IPS-18c (cell line): ENCODE results near the gene LPP.

Source experiments
- H3K4me3 ChIP-seq: 2 replicates; pipeline ENCODE4 v1.7.0; 2013; ENCODE audit warnings: low read depth, mild to moderate bottlenecking, low read length, moderate library complexity; ENCODE audit not compliant: insufficient read depth
- H3K9me3 ChIP-seq: one replicate; pipeline ENCODE4 v1.6.1; 2013; ENCODE audit warnings: mild to moderate bottlenecking, low read length, moderate library complexity; ENCODE audit not compliant: control insufficient read depth, insufficient read depth

LPP gene

DNA sequence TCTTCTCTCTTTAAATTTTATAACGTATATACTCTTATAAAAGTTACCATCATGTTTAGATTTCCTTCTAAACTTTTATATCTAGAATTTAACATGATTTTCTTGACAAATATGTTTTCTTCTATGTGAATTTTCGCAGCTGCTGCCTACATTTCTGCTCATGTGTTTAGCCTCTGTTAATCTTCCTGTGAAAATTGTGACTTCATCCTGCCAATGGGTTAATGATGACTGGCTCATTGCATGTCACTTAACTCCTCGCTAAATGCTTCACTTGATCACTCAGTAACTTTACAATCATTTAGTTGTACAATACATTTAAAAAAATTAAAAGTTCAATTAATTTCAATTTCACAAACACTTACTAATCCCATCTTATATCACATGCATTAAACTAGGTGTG lies 178.1 kb downstream of the LPP start:
- Histone ChIP-seq H3K4me3 (no peak overlapping the region), H3K9me3 (no peaks in the 10 kb centered on the region)

DNA sequence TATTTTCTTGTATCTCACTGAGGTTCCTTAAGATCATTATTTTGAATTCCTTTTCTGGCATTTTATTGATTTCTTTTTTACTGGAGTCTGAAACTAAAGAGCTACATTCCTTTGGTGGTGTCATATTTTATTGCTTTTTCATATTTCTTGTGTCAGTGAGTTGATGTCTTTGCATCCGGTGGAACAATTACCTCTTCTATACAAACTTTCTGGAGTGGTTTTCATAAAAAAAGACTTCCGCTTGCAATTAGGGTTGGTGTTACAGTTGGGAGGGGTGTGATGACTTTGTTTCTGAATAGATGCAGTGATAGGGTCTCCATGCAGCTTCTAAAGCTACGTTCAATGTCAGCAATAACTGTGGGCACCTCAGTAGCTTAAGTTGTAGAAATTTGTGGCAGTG lies 181.7 kb downstream of the LPP start:
- Histone ChIP-seq H3K4me3 (no peak overlapping the region), H3K9me3 (no peaks in the 10 kb centered on the region)

DNA sequence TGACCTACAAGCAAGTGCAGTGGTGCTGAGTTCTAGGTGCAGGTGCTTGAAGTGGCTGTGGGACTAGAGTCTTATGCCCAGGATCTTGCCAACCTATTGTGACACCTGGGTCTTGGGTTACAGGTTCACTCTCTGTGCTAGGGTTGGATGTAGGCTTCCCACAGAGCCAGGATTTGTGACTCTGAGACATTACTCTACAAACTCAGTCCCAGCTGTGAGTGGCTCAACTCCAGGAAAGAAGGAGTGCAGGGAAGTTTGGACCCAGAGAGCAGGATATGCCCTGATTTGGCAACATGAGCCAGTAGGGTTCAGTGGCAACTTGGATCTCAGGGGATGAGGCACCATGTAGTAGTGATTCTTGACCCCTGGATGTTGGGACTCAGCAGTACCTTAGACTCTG lies 182.2 kb downstream of the LPP start:
- no peak overlapping the region for H3K4me3 ChIP-seq
- no peaks in the 10 kb centered on the region for H3K9me3 ChIP-seq

DNA sequence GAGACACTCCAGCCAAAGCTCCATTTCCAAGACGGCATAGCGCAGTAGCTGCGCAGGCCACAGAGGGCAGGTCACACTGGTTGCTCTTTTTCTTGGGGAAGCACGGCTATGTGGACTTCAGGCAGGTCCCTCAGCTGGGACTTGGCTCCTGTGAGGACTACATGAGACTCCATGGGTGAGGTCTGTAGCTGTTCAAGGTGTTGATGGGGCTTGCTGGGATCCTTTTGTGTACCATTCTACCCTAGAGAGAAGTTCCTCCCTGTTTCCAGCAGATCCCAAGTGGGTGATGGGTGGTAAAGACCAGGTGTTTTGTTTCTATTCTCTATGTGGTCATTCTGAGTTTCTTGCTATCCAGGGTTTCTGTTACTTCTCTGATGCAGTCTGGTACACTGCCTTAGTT lies 183.3 kb downstream of the LPP start:
- Histone ChIP-seq H3K4me3 (no peak overlapping the region), H3K9me3 (no peaks in the 10 kb centered on the region)

DNA sequence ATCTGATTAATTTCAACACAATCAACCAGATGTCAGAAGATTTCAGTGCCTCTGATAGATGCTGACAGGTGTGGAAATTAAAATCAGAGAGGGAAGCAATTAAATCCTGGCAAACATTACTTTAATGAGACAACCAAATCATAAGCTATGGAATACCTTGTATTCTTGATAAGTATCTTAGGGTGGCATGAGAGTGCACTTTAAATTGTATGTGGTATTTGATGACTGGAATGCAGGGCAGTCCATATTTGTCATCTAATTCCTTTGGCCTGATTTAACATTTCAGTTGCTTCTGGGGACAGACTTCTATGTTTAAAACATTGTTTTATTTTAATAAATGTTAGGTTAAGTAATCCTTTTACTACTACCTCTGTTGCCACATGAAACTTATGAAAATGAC lies 184.1 kb downstream of the LPP start:
- H3K4me3 ChIP-seq: no peak overlapping the region
- H3K9me3 ChIP-seq: no peaks in the 10 kb centered on the region

DNA sequence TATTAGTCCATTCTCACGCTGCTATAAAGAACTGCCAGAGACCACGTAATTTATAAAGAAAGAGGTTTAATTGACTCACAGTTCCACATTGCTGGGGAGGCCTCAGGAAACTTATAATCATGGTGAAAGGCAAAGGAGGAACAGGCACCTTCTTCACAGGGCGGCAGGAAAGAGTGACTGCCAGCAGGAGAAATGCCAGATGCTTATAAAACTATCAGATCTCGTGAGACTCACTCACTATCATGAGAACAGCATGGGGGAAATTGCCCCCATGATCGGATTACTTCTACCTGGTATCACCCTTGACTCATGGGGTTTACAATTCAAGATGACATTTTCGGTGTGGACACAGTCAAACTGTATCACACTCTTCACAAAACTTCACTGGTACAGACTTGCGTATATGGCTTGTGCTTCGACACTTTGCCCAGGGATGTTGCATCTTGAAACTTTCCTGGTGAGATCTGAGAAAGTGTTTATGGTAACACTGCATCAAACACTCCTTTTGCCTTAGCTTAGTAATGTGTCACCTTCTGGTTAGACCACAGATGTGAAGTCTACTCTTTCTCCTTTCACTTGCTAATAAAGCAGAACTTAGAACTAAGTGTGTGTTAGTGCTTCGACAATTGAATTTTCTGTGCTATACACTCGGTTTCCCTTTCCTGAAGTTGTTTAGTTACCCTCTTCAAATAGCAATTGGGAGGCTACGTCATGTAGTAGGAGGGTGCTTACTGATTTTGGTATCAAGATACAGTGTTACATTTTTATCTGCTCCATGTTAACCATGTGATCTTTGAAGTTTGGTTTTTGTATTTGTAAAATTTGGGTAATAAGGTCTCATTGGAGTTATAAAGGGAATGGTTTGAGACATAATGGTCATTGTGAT lies 185.7 kb downstream of the LPP start:
- no peak overlapping the region for H3K4me3 ChIP-seq
- no peaks in the 10 kb centered on the region for H3K9me3 ChIP-seq

DNA sequence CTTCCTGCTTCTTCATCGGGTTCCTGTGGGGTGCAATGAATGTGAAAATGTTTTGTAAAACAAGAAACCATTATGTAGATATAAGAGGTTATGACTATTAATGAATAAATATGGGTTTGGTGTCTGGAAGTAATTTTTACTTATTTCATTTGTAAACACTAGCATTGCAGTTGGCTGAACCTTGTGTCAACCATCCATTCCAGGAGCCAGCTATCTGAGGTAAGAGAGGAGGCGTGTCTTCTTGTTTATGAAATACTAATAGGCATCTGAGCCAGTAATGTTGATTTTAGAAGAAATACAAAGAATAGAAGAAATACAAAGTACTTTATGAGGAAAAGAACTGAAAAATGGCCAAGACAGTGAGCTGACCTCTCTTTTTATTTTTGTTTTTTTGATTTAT lies 187.5 kb downstream of the LPP start:
- Histone ChIP-seq H3K9me3 (no peaks in the 10 kb centered on the region), H3K4me3 (no peak overlapping the region)

DNA sequence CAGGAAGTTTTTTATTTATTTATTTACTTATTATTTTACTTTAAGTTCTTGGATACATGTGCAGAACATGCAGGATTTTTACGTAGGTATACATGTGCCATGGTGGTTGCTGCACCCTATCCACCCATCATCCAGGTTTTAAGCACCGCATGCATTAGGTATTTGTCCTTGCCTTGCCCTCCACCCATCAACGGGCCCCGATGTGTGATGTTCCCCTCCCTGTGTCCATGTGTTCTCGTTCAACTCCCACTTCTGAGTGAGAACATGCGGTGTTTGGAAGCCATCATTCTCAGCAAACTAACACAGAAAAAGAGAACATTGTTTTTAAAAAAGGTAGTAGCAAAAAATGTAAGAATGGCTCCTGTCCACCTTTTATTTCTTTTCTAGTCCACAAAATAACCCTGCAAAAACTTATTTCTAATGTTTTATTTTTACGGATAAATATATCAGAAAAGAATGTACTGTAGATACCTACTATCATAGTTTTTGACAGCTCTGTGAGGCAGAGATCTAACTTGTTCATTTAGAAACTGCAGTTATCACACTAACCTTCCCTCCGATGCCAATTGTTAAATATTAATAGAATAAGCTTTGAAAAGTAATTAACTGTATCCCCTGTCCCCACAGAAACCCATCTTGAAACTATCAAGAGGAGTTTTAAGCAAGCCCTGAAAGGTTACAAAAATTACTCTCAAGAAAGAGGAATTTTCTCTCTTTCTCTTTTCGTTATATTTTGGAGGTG lies 189.2 kb downstream of the LPP start:
- no peaks in the 10 kb centered on the region for H3K9me3 ChIP-seq

DNA sequence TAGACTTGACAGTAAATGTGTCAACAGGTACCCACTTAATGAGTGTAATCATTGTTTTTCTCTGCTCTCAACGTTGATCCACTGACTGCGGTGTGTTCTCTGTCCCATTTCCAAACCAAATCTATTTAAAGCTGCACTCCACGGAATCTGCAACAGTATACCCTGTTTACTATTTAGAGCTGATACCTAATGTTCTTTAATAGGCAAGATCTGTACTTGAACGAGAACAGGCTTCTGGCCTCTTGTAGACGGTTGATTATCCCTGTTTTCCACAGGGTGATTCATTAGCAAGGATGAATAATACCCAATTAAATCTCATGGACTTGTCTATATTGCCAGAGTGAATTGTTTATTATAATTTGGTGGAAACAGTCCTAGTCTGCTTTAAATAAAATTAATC lies 189.9 kb downstream of the LPP start:
- Histone ChIP-seq H3K9me3 (no peaks in the 10 kb centered on the region), H3K4me3 (no peak overlapping the region)

More for the DNA sequence above, 189.2 kb downstream of the LPP start:
- H3K4me3 ChIP-seq: no peak overlapping the region

DNA sequence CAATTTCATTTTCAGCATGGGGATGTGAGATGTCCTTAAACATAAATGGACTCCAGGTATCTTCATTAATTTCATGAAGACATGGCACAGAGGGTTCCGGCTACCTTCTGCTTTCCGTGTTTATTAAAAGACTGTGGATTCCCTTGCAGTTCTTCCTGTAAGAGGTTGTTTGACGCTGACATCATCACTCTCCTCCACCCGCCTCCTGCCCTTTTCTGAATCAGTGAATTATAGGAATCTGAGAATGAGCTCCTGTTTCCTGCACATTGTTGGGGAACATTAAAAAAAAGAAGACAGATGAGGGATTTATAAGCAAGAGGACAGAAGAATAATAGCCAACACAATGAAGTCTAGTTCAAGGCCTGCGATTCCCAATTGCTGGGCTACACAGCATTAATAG lies 191.3 kb downstream of the LPP start:
- Histone ChIP-seq H3K4me3 (no peak overlapping the region), H3K9me3 (no peaks in the 10 kb centered on the region)

DNA sequence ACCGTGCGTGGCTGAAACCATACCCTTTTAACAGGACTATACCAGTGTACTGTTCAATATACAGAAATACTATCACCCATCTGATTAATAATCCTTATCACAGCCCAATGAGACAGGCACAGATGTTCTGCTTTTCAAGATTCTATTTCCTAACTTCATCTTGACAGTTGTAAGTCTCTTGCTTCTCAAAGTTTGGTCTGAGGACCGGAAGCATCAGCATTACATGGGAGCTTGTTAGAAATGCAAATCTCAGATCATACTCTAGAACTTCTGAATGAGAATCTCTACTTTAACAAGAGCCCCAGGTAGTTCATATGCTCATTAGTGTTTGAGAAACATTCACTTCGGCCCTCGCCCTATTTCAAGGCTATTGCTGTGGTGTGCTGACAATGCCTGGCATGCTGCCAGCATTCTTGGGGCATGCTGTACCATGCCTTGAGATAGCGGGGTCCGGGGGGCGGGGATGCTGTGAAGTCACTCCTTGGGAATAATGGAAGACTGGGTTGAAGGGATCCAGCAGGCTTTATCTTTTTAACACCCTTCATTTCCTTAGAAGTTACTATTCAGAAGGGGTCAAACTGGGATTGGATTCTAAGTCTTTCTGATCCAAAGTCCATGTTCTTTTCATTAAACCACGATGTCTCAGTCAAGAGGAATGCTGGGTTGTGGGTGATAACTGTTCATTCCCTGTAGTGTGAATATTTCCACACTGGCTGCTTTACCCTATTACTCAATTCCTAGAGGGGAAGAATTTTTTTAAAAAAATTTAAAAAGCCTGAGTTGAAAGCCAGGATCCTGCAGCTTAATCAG lies 194.7 kb downstream of the LPP start:
- H3K9me3 ChIP-seq: no peaks in the 10 kb centered on the region
- H3K4me3 ChIP-seq: no peak overlapping the region

DNA sequence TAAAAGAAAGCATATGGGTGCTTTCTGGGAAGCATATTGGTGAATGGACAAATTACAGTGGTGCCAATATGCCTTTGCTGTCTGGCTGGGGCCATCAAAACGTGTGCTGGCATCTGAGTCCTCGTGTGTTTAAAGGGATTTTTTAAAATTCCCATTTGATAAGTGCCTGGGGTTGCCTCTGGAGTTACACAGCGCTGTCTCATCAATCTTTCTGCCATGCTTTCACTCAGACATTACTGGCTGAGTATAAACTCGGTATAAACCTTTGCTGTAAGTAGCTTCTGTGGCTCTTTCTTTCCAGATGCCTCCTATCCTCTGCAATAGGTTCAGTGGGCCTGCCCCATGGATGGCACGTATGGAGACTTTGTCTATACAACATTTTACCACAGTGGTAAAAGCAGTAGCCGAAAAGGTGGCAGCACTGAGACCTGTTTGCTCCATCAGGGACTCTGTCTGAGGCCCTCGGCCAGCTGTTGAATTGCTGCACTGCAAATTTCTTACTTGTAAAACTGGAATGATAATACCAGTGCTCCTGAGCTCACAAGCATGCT lies 195.5 kb downstream of the LPP start:
- Histone ChIP-seq H3K4me3 (no peak overlapping the region), H3K9me3 (no peaks in the 10 kb centered on the region)

DNA sequence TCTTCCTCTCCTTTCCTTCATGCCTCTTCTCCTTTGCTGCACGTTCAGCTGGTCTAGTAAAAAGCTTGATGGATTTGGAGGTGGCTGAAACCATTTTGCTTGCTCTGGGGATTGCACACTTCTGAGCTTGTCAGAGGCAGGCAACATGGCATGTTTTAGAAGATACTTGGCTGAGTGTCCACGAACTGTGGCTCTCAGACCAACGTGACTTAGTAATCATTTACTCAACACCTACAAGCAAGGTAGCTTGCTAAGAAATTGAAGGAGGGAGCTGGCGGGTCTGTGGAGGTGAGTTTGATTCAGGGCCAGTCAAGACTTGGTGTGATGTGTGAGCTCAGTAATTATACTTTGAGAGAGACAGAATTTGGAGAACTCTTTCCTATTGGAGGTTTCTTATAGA lies 196.0 kb downstream of the LPP start:
- H3K9me3 ChIP-seq: no peaks in the 10 kb centered on the region
- no peak overlapping the region for H3K4me3 ChIP-seq

DNA sequence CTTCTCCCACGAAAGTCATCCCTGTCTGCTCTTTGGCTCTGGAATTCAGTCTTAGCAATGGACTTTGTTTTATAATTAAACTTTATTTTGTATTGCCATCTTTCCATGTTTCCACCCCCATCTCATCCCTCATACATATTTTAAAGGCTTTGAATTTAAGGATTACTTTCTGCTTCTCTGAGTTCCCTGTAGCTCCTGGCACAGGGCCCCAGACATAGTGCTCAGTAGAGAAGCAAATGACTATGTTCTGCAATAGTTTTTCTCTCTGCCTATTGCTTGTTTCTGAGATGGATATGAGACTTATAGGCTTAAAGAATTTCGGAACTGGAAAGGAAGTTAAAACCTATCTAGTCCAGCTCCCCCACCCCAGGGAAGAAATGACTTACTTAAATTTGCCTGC lies 197.0 kb downstream of the LPP start:
- no peaks in the 10 kb centered on the region for H3K9me3 ChIP-seq
- no peak overlapping the region for H3K4me3 ChIP-seq

DNA sequence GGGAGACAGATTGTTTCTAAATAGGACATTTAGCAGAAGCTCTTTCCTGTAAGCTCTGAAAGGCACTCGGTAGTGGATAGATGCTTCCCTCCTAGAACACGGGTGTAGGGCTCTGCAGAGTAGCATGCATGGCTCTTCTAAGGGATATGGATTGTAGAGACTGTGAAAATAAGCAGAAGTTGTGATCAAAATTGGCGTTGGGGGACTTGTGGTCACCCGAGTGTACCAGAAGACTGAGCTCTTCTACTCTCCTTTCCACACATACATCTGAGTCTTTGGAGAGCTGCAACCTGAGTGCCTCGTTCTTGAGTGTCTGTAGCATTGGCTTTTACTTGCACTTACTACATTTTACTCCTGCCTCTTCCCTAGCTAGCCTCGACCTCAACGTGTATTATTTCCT lies 197.7 kb downstream of the LPP start:
- no peaks in the 10 kb centered on the region for H3K9me3 ChIP-seq
- H3K4me3 ChIP-seq: no peak overlapping the region

DNA sequence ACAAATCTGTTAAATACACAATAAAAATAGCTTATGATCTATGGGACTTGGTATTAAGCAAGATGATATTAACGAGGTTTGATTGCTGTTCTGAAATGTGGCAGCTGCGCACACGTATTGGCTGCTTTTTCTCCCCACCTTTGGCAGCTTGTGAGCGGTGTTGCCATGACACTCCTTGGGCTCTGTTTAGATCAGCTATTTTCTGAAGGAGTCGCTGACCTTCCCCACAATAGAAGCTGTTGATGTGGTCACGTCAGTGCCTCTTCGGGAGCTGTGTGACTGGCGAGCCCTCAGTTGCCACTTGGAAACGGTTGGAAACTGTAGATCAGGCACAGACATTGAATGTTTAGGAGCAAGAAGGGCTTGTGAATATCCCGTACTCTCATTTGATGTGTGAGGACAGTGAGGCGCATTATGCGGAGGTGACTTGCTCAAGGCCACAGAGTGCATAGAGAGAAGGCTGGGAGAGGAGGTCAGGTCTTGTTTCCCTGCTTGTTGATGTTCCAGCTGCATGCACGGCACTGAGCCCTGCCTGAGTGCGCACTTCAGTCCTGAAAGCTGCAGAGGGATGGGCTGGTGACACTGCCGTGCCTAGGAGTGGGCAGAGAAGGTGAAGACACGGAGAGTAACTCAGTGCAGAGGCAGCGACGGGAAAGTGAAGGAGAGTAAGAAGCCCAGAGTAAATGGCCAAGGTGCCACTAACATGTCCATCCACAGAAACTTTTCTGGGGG lies 198.4 kb downstream of the LPP start:
- H3K9me3 ChIP-seq: no peaks in the 10 kb centered on the region
- H3K4me3 ChIP-seq: no peak overlapping the region

DNA sequence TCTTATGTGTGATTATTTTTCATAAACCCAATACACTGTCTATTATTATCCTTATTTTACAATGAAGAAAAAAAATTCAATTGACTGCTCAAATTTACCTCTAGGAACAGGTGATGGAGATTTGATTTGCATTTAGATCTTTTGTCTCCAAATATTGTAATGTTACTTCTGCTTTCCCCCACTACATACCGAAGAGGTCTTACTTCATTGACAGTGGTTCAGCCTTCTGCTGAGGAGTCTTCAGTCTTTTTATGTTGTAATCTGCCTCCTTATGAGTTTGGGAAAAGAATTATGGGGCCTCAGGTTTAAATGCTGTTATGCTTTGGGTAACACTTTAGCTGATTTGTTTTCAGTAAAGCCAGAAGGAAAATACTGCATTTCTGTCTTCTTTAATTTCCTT lies 199.5 kb downstream of the LPP start:
- Histone ChIP-seq H3K4me3 (no peak overlapping the region), H3K9me3 (no peaks in the 10 kb centered on the region)
